Smooth muscle cell (in vitro differentiated cells): ENCODE results near the gene RSPO4. TPM values are rescaled to one million over a fixed set of nuclear protein-coding genes. Genes with fewer than 3 reads are reported as not detected.

Experiments used
- DNase-seq: peaks from one replicate; lab custom pipeline; 2025; ENCODE audit not compliant: unreplicated experiment; lab: John Stamatoyannopoulos, UW
- H2AFZ ChIP-seq: fragments of 200-600 bp; sonication (generic); 2 replicates; pipeline ENCODE4 v1.6.0; 2016; ENCODE audit warnings: antibody characterized with exemption, low read depth, mild to moderate bottlenecking
- H3F3A ChIP-seq: fragments of 200-600 bp; sonication (generic); 2 replicates; pipeline ENCODE4 v1.6.0; 2017; ENCODE audit warnings: antibody characterized with exemption, low read depth
- H3K27ac ChIP-seq: fragments of 200-600 bp; sonication (generic); 2 replicates; pipeline ENCODE4 v1.5.1; 2016; ENCODE audit warnings: low read depth, mild to moderate bottlenecking
- H3K27me3 ChIP-seq: fragments of 200-600 bp; sonication (generic); 2 replicates; pipeline ENCODE4 v1.6.1; 2016; ENCODE audit warnings: low read depth, mild to moderate bottlenecking
- H3K36me3 ChIP-seq: fragments of 200-600 bp; sonication (generic); 2 replicates; pipeline ENCODE4 v1.5.1; 2016; ENCODE audit warnings: low read depth
- H3K4me1 ChIP-seq: fragments of 200-600 bp; sonication (generic); 2 replicates; pipeline ENCODE4 v1.5.1; 2016; ENCODE audit warnings: low read depth
- H3K4me2 ChIP-seq: fragments of 200-600 bp; sonication (generic); 2 replicates; pipeline ENCODE4 v1.6.0; 2016; ENCODE audit warnings: mild to moderate bottlenecking
- H3K4me3 ChIP-seq: fragments of 200-600 bp; sonication (generic); 2 replicates; pipeline ENCODE4 v1.5.1; 2016; ENCODE audit warnings: mild to moderate bottlenecking
- H3K79me2 ChIP-seq: fragments of 200-600 bp; sonication (generic); 2 replicates; pipeline ENCODE4 v1.6.0; 2016; ENCODE audit warnings: low read depth, mild to moderate bottlenecking
- H3K9ac ChIP-seq: fragments of 200-600 bp; sonication (generic); 2 replicates; pipeline ENCODE4 v1.6.0; 2016; ENCODE audit warnings: low read depth
- H3K9me3 ChIP-seq: fragments of 200-600 bp; sonication (generic); replicated peaks from 2 replicates; pipeline ENCODE4 v1.5.1; 2016; ENCODE audit warnings: low read depth
- H4K20me1 ChIP-seq: fragments of 200-600 bp; sonication (generic); 2 replicates; pipeline ENCODE4 v1.6.0; 2016; ENCODE audit warnings: low read depth
- CTCF ChIP-seq: fragments of 200-600 bp; sonication (generic); IDR thresholded peaks from 2 replicates; pipeline ENCODE4 v1.5.1; 2017; ENCODE audit warnings: borderline replicate concordance, mild to moderate bottlenecking, antibody characterized with exemption; ENCODE audit not compliant: insufficient read depth, poor library complexity, severe bottlenecking
- WGBS: methylation state at CpG from one replicate; pipeline ENCODE4 v1.1.7; 2016; ENCODE audit warnings: low lambda C conversion rate; 5-methylcytosine and 5-hydroxymethylcytosine counted together
- polyA plus RNA-seq: library from polyadenylated mRNA; unstranded; fragments of >200 nt; fragmentation: Nextera tagmentation; extraction: Ambion mirVana; gene quantifications from 2 replicates; pipeline ENCODE4 v1.2.1, GENCODE V29; 2016
- total RNA-seq: library from RNA; depleted of rRNA; stranded (reverse); fragments of >200 nt; gene quantifications from 2 replicates; pipeline ENCODE4 v1.2.3, GENCODE V29; 2014

RSPO4 gene
- total and polyA plus RNA-seq, 2 experiments from 2014 or later, result 1.3 to 5.0 TPM

- WGBS, result 85% methylated on average over 1 of the region's 1 CpG
- Histone ChIP-seq H2AFZ (no peak overlapping the region), H3K4me2 (no peak overlapping the region), H3K4me3 (no peak overlapping the region), H4K20me1 (no peaks in the 10 kb centered on the region), H3F3A (no peaks in the 10 kb centered on the region), H3K4me1 (no peaks in the 10 kb centered on the region), H3K9ac (no peak overlapping the region), H3K27me3 (no peaks in the 10 kb centered on the region), H3K36me3 (no peaks in the 10 kb centered on the region), H3K9me3 (no peaks in the 10 kb centered on the region), H3K79me2 (no peaks in the 10 kb centered on the region), H3K27ac (no peak overlapping the region)
- no peak for TF ChIP-seq CTCF
- DNase-seq, result no peak
Observed at GRCh38 chr20:1015181-1015580, 13.1 kb upstream of the RSPO4 start.

GRCh38 chr20:1014471-1014870, 12.4 kb upstream of the RSPO4 start:
- Histone ChIP-seq H3K27ac (no peak overlapping the region), H3F3A (no peaks in the 10 kb centered on the region), H3K4me2 (no peak overlapping the region), H3K9me3 (no peaks in the 10 kb centered on the region), H3K27me3 (no peaks in the 10 kb centered on the region), H3K4me3 (no peak overlapping the region), H3K4me1 (no peaks in the 10 kb centered on the region), H2AFZ (no peak overlapping the region), H3K79me2 (no peaks in the 10 kb centered on the region), H3K9ac (no peak overlapping the region), H3K36me3 (no peaks in the 10 kb centered on the region), H4K20me1 (no peaks in the 10 kb centered on the region)
- DNase-seq, result no peak
- 62% methylated on average over 7 of the region's 7 CpGs for WGBS
- no peak for TF ChIP-seq CTCF

- DNase-seq, result no peak
- H3K27me3 ChIP-seq, result no peaks in the 10 kb centered on the region
- H3K79me2 ChIP-seq, result no peaks in the 10 kb centered on the region
- H3K27ac ChIP-seq, result no peak overlapping the region
- H3K4me2 ChIP-seq, result no peak overlapping the region
- 91% methylated on average over 7 of the region's 7 CpGs for WGBS
- H3K9me3 ChIP-seq, result no peaks in the 10 kb centered on the region
- H3K9ac ChIP-seq, result no peak overlapping the region
- no peaks in the 10 kb centered on the region for H3F3A ChIP-seq
- TF ChIP-seq CTCF, result no peak
- no peak overlapping the region for H3K4me3 ChIP-seq
- H4K20me1 ChIP-seq, result no peaks in the 10 kb centered on the region
- H3K4me1 ChIP-seq, result no peaks in the 10 kb centered on the region
- H3K36me3 ChIP-seq, result no peaks in the 10 kb centered on the region
- H2AFZ ChIP-seq, result no peak overlapping the region
Observed at GRCh38 chr20:1013566-1014340, 11.6 kb upstream of the RSPO4 start.
